MCF 10A (cell line): ENCODE measurements around the gene TNS1. TPM values are rescaled to one million over a fixed set of nuclear protein-coding genes. Genes with fewer than 3 reads are reported as not detected.
A peak's percentile ranks its signal among the peaks of the same experiment; 100 is the strongest.

ENCODE experiments used
- BruUV-seq: library from RNA; stranded (reverse); fragments of 400-500 nt; replicated peaks from 2 replicates; lab custom pipeline; 2021; lab: Mats Ljungman, UMichigan
- CTCF ChIA-PET: fragments of 300-600 bp; sonication (Branson Sonifier 250); formaldehyde crosslinking; extraction: SDS; loops from one replicate; lab custom pipeline; 2021; ENCODE audit warnings: antibody characterized with exemption, inconsistent platforms; lab: Yijun Ruan, JAX
- POLR2A ChIA-PET: fragments of 300-600, 350-650 bp; sonication (Branson Sonifier 250); formaldehyde crosslinking; extraction: SDS; loops from one replicate; lab custom pipeline; 2020; ENCODE audit warnings: antibody characterized with exemption, inconsistent platforms; lab: Yijun Ruan, JAX
- DNase-seq: peaks from one replicate; pipeline ENCODE4 v3.0.0-alpha.2; 2018; ENCODE audit not compliant: unreplicated experiment
- H3K27ac Mint-ChIP-seq: one replicate; pipeline ENCODE4 v1.8.0; 2022; ENCODE audit warnings: mild to moderate bottlenecking, low read depth, mixed read lengths; ENCODE audit not compliant: unreplicated experiment
- H3K27me3 Mint-ChIP-seq: one replicate; pipeline ENCODE4 v1.8.0; 2022; ENCODE audit warnings: mixed read lengths; ENCODE audit not compliant: insufficient read depth, unreplicated experiment
- H3K36me3 Mint-ChIP-seq: one replicate; pipeline ENCODE4 v1.8.0; 2022; ENCODE audit warnings: mild to moderate bottlenecking, moderate library complexity, mixed read lengths; ENCODE audit not compliant: insufficient read depth, unreplicated experiment
- H3K4me1 Mint-ChIP-seq: one replicate; pipeline ENCODE4 v1.8.0; 2022; ENCODE audit warnings: mixed read lengths; ENCODE audit not compliant: insufficient read depth, unreplicated experiment
- H3K4me3 Mint-ChIP-seq: one replicate; pipeline ENCODE4 v1.8.0; 2022; ENCODE audit warnings: mild to moderate bottlenecking, moderate library complexity, mixed read lengths; ENCODE audit not compliant: unreplicated experiment
- H3K9me3 Mint-ChIP-seq: one replicate; pipeline ENCODE4 v1.8.0; 2022; ENCODE audit warnings: mixed read lengths; ENCODE audit not compliant: unreplicated experiment
- intact Hi-C: fragments of 100-400 bp; cut with micrococcal nuclease; formaldehyde crosslinking; loops from 2 replicates; pipeline ENCODE4 v1.14.1; 2022
- total RNA-seq: library from RNA; stranded (reverse); gene quantifications from 2 replicates; pipeline ENCODE4 v1.2.3, GENCODE V29; 2022
- TF ChIP-seq, protein P1 (sequence below): fragments of 200-600 bp; IDR thresholded peaks from one replicate; pipeline ENCODE4 v1.8.0; 2022; ENCODE audit warnings: antibody characterized with exemption, mild to moderate bottlenecking; ENCODE audit not compliant: unreplicated experiment

The TNS1 gene
- total RNA-seq, 1 experiment from 2014 or later = 3.3 TPM

DNA sequence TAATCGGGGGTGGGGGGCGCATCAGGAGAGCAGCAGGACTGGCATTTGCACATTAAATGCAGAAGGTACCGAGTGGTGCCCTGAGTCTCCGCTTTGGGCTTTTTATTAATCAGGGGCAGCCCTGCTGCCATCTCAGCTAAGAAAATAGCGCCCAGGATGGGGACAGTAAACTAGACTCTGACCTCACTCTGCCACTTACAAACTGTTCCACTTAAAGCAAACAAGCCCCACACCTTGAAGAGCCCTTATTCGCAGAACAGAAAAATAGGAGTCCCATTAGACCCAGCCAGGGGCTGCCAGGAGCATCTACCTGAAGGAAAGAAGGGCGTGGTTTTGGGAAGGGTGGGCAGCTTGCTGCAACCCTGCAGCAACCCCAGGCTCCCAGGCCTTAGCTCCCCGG is 165.3 kb downstream of the TNS1 start:
- no TSS peak for BruUV-seq
- Mint-ChIP-seq H3K9me3 (no peaks in the 10 kb centered on the region), H3K4me1 (no peaks in the 10 kb centered on the region), H3K27me3 (no peaks in the 10 kb centered on the region), H3K36me3 (no peaks in the 10 kb centered on the region), H3K27ac (no peak overlapping the region), H3K4me3 (no peak overlapping the region)
- TF ChIP-seq, protein P1, sequence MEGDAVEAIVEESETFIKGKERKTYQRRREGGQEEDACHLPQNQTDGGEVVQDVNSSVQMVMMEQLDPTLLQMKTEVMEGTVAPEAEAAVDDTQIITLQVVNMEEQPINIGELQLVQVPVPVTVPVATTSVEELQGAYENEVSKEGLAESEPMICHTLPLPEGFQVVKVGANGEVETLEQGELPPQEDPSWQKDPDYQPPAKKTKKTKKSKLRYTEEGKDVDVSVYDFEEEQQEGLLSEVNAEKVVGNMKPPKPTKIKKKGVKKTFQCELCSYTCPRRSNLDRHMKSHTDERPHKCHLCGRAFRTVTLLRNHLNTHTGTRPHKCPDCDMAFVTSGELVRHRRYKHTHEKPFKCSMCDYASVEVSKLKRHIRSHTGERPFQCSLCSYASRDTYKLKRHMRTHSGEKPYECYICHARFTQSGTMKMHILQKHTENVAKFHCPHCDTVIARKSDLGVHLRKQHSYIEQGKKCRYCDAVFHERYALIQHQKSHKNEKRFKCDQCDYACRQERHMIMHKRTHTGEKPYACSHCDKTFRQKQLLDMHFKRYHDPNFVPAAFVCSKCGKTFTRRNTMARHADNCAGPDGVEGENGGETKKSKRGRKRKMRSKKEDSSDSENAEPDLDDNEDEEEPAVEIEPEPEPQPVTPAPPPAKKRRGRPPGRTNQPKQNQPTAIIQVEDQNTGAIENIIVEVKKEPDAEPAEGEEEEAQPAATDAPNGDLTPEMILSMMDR = no peak
- POLR2A ChIA-PET = no interaction called here
- CTCF ChIA-PET = interaction anchor here (1.1 kb wide), 1 partner anchor 11 kb away, joined by 4 read pairs; no protein-coding TSS in a partner anchor
- no peak for DNase-seq
- intact Hi-C loops = no loop called here

DNA sequence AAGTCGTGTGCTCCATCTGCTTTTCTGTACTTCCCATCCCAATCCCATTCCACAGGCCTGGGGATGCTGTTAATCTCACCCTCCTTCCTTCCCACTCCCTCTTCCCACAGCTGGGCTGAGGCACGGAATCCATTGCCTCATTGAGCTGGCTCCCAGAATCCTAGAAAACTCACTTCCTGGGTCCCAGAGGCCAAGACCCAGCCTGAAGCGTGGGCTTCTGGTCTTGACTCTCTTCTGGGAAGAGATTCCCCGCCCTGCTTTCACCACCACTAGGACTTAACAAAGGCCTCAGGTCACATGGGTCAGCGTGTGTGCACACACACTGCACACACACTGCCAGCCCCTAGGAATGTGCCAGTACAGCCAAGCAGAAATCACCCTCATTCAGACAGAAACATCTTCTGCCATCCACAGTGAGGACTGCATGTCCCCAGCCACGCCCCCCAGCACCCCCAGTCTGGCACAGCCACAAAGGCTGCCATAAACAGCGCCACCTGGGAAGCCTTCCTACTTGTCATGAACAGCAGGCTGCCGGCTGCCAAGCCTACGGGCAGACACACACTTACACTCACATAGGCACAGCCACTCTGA is 165.8 kb downstream of the TNS1 start:
- TF ChIP-seq, protein P1 = no peak
- ChIA-PET CTCF (interaction anchor here (0.6 to 1.2 kb wide), 4 partner anchors 10 to 52 kb away, joined by 3 to 4 read pairs (median 3); no protein-coding TSS in a partner anchor), POLR2A (interaction anchor here (1.0 kb wide), 1 partner anchor 10 kb away, joined by 3 read pairs; no protein-coding TSS in a partner anchor)
- H3K27me3 Mint-ChIP-seq = no peaks in the 10 kb centered on the region
- DNase-seq = peak; percentile 23
- H3K4me3 Mint-ChIP-seq = no peak overlapping the region
- H3K36me3 Mint-ChIP-seq = no peaks in the 10 kb centered on the region
- H3K27ac Mint-ChIP-seq = peak overlapping the region; percentile 64
- no TSS peak for BruUV-seq
- H3K4me1 Mint-ChIP-seq = no peaks in the 10 kb centered on the region
- H3K9me3 Mint-ChIP-seq = no peaks in the 10 kb centered on the region
- intact Hi-C loops = no loop called here

DNA sequence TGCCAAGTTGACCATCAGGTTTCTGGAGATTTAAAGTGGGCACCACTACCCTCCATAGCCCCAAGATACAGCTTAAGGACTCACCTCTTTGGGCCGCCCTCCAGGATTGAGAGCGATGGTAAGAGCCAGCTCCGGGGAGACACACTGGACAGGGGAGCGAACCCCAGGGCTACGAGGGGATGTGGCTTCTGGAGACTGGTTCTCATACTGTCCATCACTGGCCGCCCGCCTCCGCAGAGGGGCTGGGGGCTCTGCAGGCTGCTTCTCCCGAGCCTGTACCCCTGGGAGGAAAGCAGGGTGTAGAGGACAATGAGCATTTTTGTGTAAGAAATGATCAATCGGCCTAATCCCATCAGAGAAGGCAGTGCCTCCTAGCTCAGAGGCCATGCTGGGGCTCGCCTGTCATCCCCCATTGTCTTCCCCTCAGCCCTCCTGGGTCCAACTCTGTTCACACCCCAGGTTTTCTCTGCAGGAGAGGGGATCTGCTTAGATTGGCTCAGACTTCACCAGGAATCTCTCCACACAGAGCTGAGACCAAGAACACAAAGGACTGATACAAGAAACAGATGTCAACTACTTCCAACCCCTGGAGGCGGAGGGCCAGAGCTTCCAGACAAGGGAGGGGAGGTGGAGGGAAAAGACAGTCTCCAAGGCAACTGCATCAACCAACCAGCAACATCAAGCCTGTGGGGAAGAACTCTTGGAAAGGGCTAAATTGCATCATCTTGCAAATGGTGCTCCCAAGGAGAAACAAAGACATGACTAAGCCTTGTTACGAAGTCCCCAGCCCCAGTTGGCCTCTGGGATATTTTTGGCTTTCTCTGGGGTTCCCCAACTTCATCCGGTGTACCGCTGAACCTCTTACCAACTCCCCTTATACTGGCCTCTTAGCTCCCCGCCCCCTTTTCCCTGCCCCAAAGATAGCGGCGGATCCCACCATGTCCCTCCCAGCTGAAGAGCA is 166.6 kb downstream of the TNS1 start:
- no peaks in the 10 kb centered on the region for H3K36me3 Mint-ChIP-seq
- H3K27me3 Mint-ChIP-seq = no peaks in the 10 kb centered on the region
- ChIA-PET CTCF (interaction anchor here (0.6 to 1.3 kb wide), 6 partner anchors 9 to 51 kb away, joined by 3 to 5 read pairs (median 3); no protein-coding TSS in a partner anchor), POLR2A (interaction anchor here (1.0 to 1.9 kb wide), 2 partner anchors 9 kb away, joined by 3 to 5 read pairs; no protein-coding TSS in a partner anchor)
- no peaks in the 10 kb centered on the region for H3K4me1 Mint-ChIP-seq
- H3K4me3 Mint-ChIP-seq = no peak overlapping the region
- BruUV-seq = no TSS peak
- peak; percentile 40 for DNase-seq
- TF ChIP-seq, protein P1 = no peak
- no peaks in the 10 kb centered on the region for H3K9me3 Mint-ChIP-seq
- intact Hi-C loops = no loop called here
- H3K27ac Mint-ChIP-seq = peak overlapping the region; percentile 64
